CD4-positive, alpha-beta T cell treated with Interleukin-15 for 1 hour (primary cell): Measurements from ENCODE around the gene VSTM2B.

Experiments
- DNase-seq: peaks from one replicate; pipeline ENCODE4 v3.0.0-alpha.2; 2020

VSTM2B gene

GRCh38 chr19:29516821-29517395 lies 8.9 kb upstream of the VSTM2B start:
- DNase-seq, result no peak

DNA sequence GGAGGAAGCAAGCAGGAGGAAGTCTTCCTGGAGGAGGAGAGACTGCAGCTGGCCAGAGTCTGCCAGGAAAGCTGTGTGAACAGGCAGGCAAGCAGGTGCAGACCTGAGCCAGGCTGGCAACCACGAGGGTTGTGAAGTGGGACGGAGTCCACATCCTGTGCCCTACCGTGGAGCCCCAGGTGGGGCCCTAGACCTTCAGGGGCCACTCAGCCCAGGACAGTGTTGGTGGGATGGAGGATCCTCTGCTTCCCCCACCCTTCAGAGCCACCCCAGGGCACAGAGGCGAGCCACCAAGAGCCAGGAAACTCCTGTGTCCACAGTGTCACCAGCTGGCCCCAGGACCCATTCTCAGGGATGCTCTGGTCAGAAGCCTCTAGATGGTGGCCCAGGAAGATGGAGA lies 8.4 kb upstream of the VSTM2B start:
- no peak for DNase-seq

GRCh38 chr19:29517946-29518345 lies 7.8 kb upstream of the VSTM2B start:
- no peak for DNase-seq

GRCh38 chr19:29519146-29519545 lies 6.6 kb upstream of the VSTM2B start:
- DNase-seq, result no peak

- no peak for DNase-seq
These were observed 5.9 kb upstream of the VSTM2B start for GRCh38 chr19:29519931-29520330.

DNA sequence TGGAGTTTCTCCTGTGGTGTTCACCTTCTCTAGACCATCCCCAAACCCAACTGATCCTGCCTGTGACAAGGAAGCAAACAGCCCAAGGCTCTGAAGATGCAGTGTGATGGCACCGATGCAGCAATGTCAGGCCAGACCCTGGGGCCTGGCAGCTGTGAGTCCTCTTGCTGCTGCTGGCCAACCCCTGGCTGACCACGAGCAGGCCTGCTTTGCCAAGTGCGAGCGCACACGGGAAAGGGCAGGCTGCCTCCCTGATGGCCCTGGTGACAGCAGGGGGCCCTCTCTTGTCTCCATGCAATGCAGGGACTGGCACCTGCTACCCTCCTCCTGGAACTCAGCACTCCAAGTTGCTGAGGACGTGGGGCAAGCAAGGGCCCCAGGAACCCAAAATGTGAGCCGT lies 5.4 kb upstream of the VSTM2B start:
- DNase-seq, result no peak

- DNase-seq, result no peak
These were observed 4.3 kb upstream of the VSTM2B start for GRCh38 chr19:29521291-29522075.

GRCh38 chr19:29523568-29523967 lies 2.2 kb upstream of the VSTM2B start:
- no peak for DNase-seq

DNA sequence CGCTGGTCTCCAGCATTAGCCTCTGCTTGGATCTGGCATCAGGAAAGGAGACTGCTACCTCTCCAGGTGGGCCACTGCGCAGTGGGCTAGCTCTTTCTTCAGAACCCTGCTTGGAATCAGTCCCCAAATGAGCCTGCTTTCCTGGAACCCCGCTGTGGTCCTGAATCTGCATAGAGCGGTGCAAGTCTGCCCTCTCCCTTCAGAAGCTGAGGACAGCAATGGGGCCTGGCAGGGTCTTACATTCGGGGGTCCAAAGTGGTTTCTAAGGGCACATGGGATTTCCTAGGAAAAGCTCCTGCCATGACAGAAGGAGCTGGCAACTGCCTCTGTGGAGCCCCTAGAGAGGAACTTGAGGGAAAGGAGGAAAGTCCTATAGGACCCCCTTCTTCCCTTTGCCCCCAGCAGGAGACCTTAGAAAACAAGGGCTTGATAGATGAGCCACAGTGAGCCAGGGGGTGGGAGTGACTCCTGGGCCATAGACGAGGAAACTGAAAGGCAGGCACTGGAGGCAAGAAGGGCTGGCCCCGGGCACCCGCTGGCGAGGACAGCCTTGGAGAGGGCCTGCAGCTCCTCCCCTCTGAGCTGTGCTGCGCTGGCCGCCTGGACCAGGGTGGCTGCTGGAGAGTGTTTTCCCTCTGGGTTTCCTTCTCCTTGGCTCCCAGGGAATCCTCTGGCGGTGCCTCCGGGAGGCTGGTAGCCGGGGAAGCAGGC lies 1.4 kb upstream of the VSTM2B start:
- DNase-seq, result no peak

- DNase-seq, result no peak
These were observed 622 bp upstream of the VSTM2B start for GRCh38 chr19:29524912-29525831.

DNA sequence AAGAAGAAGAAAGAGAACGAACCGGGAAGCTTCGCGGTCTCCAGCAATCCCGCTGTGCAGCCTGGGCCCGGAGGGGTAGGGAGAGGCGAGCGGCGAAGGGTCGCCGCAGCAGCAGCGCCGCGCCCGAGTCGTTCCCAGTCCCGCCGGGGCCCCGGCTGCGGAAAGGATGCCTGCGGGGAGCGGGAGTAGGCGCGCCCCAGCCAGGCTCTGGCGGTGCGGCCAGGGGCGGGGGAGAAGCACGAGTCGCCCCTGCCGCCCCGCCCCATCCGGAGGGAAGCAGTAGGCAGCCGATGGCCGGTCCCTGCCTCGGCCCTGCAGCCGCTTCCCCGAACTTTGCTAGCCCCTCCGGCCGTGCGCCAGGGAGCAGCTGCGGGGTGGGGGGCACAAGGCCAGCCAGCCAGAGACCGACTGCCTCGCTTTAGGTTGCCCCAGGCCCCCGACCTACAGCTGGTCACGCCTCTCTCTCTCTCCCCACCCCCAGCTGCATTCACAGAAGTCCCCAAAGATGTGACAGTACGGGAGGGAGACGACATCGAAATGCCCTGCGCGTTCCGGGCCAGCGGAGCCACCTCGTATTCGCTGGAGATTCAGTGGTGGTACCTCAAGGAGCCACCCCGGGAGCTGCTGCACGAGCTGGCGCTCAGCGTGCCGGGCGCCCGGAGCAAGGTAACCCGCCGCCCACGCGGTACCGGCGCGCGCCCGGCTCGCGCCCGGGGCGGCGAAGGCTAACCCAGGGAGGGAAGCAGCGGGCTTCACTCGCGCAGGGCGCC lies 1.1 kb downstream of the VSTM2B start:
- no peak for DNase-seq

GRCh38 chr19:29527500-29528328 lies 1.9 kb downstream of the VSTM2B start:
- no peak for DNase-seq

GRCh38 chr19:29528350-29528945 lies 2.7 kb downstream of the VSTM2B start:
- DNase-seq, result no peak

DNA sequence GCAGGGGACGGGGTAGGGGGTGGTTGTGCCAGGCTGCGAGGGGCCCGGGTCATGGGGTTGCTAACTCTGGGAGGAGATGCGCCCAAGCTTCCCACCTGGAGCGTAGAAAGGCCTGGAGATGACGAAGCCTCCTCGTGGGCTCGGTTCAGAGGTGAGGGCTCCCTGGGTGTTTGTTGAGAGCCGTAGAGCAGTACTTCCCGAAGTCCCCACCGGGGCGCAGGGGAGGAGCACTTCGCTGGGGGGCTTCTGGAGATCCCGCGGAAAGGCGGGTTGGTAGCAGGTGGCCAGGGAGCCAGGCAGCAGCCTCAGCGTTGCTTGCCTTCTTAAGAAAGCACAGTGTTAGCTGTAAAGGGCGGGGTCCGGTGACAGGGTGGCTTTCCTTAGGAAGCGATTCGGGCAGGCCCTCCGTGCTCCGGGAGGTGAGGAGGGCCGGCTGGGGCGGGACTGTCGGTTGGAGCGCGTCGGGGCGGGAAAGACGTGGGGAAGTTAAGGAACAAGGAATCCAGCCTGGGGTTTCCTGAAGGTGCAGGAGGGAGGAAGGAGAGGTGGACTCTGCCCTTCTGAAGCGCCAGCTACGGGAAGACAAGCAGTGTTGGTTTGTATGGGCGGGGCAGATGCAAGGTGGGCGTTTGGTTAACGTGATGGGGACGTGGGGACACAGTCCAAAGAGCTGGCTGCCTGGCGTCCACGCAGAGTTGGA lies 3.3 kb downstream of the VSTM2B start:
- DNase-seq, result no peak

DNA sequence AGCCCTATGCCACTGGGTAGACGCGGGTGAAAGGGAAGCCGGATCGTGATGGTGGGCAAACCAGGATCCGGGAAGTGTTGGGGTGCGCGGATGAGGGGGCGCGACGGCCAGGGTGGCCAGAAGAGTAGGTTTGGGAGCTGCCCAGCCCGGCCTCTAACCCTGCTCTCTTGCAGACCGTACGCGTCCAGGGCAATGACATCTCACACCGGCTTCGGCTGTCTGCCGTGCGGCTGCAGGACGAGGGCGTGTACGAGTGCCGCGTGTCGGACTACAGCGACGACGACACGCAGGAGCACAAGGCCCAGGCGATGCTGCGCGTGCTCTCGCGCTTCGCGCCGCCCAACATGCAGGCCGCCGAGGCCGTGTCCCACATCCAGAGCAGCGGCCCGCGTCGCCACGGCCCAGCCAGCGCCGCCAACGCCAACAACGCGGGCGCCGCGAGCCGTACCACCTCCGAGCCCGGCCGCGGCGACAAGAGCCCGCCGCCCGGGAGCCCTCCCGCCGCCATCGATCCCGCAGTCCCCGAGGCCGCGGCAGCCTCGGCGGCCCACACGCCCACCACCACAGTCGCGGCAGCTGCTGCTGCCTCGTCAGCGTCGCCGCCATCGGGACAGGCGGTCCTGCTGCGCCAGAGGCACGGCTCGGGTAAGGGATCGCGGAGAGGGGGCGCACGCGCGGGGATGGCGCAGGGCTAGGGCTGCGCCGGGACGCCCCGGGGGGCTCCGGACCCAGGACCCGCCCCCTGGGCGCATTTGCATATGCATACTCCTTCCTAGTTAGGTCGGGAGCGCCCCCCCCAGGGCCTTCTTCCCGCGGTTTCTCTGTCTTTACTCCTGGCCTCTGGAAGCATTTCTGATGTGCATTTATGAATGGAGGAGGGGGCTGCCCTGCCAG lies 4.1 kb downstream of the VSTM2B start:
- DNase-seq, result no peak

GRCh38 chr19:29530540-29531457 lies 5.0 kb downstream of the VSTM2B start:
- DNase-seq, result no peak

- DNase-seq, result no peak
These were observed 5.7 kb downstream of the VSTM2B start for GRCh38 chr19:29531458-29532025.

- DNase-seq, result no peak
These were observed 6.3 kb downstream of the VSTM2B start for GRCh38 chr19:29532097-29532496.
